NCI-H2227 treated with DMSO at 0.1 percent for 48 hours (cell line): Measurements from ENCODE around the gene ERAL1.
"Not testable (repeated sequence)": the region's sequence is repeated elsewhere in the genome, so short reads cannot be mapped to it uniquely, and the experiment has no call there.

ENCODE experiments used
- DNase-seq: peaks from one replicate; lab custom pipeline; 2025; lab: John Stamatoyannopoulos, UW

The ERAL1 gene

GRCh38 chr17:28853295-28853694, 1.5 kb upstream of the ERAL1 start:
- DNase-seq, result no peak

GRCh38 chr17:28855336-28855679, 492 bp downstream of the ERAL1 start:
- no peak for DNase-seq

- DNase-seq, result no peak
These were observed 1.3 kb downstream of the ERAL1 start for GRCh38 chr17:28856028-28856574.

GRCh38 chr17:28857905-28858800, 3.3 kb downstream of the ERAL1 start:
- DNase-seq, result no peak

GRCh38 chr17:28858801-28859355, 4.1 kb downstream of the ERAL1 start:
- no peak for DNase-seq

GRCh38 chr17:28860363-28860808, 5.6 kb downstream of the ERAL1 start:
- DNase-seq, result no peak

GRCh38 chr17:28861393-28862203, 6.8 kb downstream of the ERAL1 start:
- DNase-seq, result no peak

GRCh38 chr17:28862561-28862960, 7.7 kb downstream of the ERAL1 start:
- no peak for DNase-seq

- no peak for DNase-seq
These were observed 9.1 kb downstream of the ERAL1 start for GRCh38 chr17:28863953-28864352.

- no peak for DNase-seq
These were observed 10.4 kb downstream of the ERAL1 start for GRCh38 chr17:28864991-28865849.

- DNase-seq, result no peak
These were observed 11.3 kb downstream of the ERAL1 start for GRCh38 chr17:28865946-28866752.

- DNase-seq, result no peak
These were observed 12.5 kb downstream of the ERAL1 start for GRCh38 chr17:28867276-28867675.

GRCh38 chr17:28871056-28871579, 16.3 kb downstream of the ERAL1 start:
- no peak for DNase-seq

GRCh38 chr17:28873839-28874238, 19.0 kb downstream of the ERAL1 start:
- DNase-seq, result no peak

GRCh38 chr17:28874750-28875149, 19.9 kb downstream of the ERAL1 start:
- DNase-seq, result no peak

GRCh38 chr17:28875848-28876550, 21.2 kb downstream of the ERAL1 start:
- DNase-seq, result no peak

GRCh38 chr17:28877150-28877711, 22.4 kb downstream of the ERAL1 start:
- DNase-seq, result not testable (repeated sequence)

- DNase-seq, result no peak
These were observed 23.5 kb downstream of the ERAL1 start for GRCh38 chr17:28878158-28878910.

GRCh38 chr17:28878981-28879380, 24.2 kb downstream of the ERAL1 start:
- no peak for DNase-seq
